Measurements from ENCODE around the gene MYDGF. TPM values are rescaled to one million over a fixed set of nuclear protein-coding genes. Genes with fewer than 3 reads are reported as not detected.

MYDGF gene
- total RNA-seq, 1 donor from 2014 or later = 98.5 TPM

GRCh38 chr19:4645718-4646117 is 24.4 kb downstream of the MYDGF start:
- DNase-seq (ENCODE audit: low spot score) = no peak

GRCh38 chr19:4642625-4643024 is 27.5 kb downstream of the MYDGF start:
- DNase-seq (ENCODE audit: low spot score) = no peak

GRCh38 chr19:4641132-4641531 is 29.0 kb downstream of the MYDGF start:
- DNase-seq (ENCODE audit: low spot score) = no peak

GRCh38 chr19:4640247-4641000 is 29.7 kb downstream of the MYDGF start:
- no peak for DNase-seq (ENCODE audit: low spot score)

- no peak for DNase-seq (ENCODE audit: low spot score)
These were observed 30.5 kb downstream of the MYDGF start for GRCh38 chr19:4639531-4640246.

- peak; percentile 99 for DNase-seq (ENCODE audit: low spot score)
These were observed 31.2 kb downstream of the MYDGF start, which contains the start of gene TNFAIP8L1 for GRCh38 chr19:4638828-4639530. Gene TNFAIP8L1, plus strand, starts transcription at chr19:4639516. Its CDS starts 12,354 bp downstream, at chr19:4651870.

GRCh38 chr19:4638317-4638716 is 31.8 kb downstream of the MYDGF start:
- DNase-seq (ENCODE audit: low spot score) = no peak

GRCh38 chr19:4636761-4637160 is 33.4 kb downstream of the MYDGF start:
- DNase-seq (ENCODE audit: low spot score) = no peak

GRCh38 chr19:4636151-4636717 is 33.9 kb downstream of the MYDGF start:
- DNase-seq (ENCODE audit: low spot score) = peak; percentile 92

GRCh38 chr19:4635754-4636116 is 34.4 kb downstream of the MYDGF start:
- no peak for DNase-seq (ENCODE audit: low spot score)

- DNase-seq (ENCODE audit: low spot score) = no peak
These were observed 36.8 kb downstream of the MYDGF start for GRCh38 chr19:4633140-4633967.

GRCh38 chr19:4624733-4625362 is 45.3 kb downstream of the MYDGF start:
- DNase-seq (ENCODE audit: low spot score) = no peak

- DNase-seq (ENCODE audit: low spot score) = no peak
These were observed 45.8 kb downstream of the MYDGF start for GRCh38 chr19:4624301-4624700.

GRCh38 chr19:4622695-4623421 is 47.3 kb downstream of the MYDGF start:
- DNase-seq (ENCODE audit: low spot score) = no peak

- no peak for DNase-seq (ENCODE audit: low spot score)
These were observed 49.5 kb downstream of the MYDGF start for GRCh38 chr19:4620675-4621074.

GRCh38 chr19:4619668-4620294 is 50.4 kb downstream of the MYDGF start:
- DNase-seq (ENCODE audit: low spot score) = no peak

GRCh38 chr19:4618019-4618418 is 52.1 kb downstream of the MYDGF start:
- DNase-seq (ENCODE audit: low spot score) = no peak

- no peak for DNase-seq (ENCODE audit: low spot score)
These were observed 56.8 kb downstream of the MYDGF start for GRCh38 chr19:4613254-4613751.

Data from mesenteric fat pad (tissue), 1 donor.